ENCODE results near the gene PHETA1.
A peak's percentile ranks its signal among the peaks of the same experiment; 100 is the strongest.

Gene PHETA1

GRCh38 chr12:111319600-111320257 lies 49.2 kb downstream of the PHETA1 start:
- DNase-seq = no peak

GRCh38 chr12:111318450-111318849 lies 50.4 kb downstream of the PHETA1 start:
- DNase-seq = no peak

GRCh38 chr12:111316671-111317070 lies 52.2 kb downstream of the PHETA1 start:
- no peak for DNase-seq

- DNase-seq = no peak
These were observed 53.8 kb downstream of the PHETA1 start for GRCh38 chr12:111314953-111315539.

- DNase-seq = peak; percentile 75
These were observed 55.0 kb downstream of the PHETA1 start for GRCh38 chr12:111313833-111314259.

DNA sequence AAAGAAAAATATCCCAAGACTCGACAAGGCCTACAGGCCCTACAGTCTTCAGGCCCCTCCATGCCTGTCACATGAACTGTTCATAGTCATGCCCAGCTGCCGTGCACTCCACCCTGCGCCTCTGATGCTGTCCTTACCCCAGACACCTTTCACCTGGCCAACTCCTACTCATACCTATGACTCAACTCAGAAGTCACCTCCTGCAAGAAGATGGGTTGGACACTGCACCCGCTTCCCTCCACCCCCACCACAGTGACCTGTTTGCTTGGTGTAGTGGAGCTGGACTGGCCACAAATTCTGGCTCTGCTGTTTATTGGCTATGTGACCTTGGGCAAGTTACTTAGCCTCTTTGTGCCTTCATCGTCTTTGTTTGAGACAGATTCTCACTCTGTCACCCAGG lies 56.2 kb downstream of the PHETA1 start:
- no peak for DNase-seq

DNA sequence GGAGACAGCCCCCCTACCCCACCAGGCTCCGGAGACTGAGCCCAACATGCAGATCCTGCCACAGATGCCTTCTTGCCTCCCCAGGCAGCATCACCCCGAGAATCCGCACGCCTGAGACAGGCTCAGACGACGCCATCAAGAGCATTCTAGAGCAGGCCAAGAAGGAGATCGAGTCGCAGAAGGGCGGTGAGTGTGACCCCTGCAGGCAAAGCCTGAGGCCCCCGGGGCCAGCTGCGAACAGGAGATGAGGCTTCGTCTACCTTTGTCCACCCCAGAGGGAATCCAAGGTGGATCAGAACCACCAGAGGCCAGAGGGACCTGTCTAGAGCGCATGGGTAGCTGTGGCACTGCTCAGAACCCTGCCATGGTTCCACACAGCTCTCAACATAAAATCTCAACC lies 56.9 kb downstream of the PHETA1 start:
- no peak for DNase-seq

DNA sequence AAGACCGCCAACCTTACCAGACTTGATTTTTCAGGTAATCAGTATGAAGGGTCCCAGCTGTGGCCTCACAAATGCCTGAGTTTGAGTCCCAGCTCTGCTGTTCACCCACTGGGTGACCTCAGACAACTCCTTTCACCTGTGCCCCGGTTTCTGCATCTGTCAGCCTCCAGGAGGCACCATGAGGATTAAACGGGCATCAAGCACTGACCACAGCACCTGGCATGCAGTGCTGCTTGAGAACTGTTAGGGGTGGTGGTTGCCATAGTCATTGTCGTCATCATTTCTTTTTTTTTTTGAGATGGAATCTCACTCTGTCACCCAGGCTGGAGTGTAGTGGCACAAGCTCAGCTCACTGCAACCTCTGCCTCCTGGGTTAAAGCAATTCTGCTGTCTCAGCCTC lies 57.9 kb downstream of the PHETA1 start:
- DNase-seq = no peak

All from activated CD4-positive, alpha-beta T cell treated with anti-CD3 and anti-CD28 coated beads, Interleukin-2, Interleukin-6, amounts not matched to agents 100 ng/mL and 50 ng/mL, durations not matched to agents 16 hours and 8 hours (primary cell).